HepG2 (cell line): ENCODE results near the gene GRIN3B. TPM values are rescaled to one million over a fixed set of nuclear protein-coding genes. Genes with fewer than 3 reads are reported as not detected.
A peak's percentile ranks its signal among the peaks of the same experiment; 100 is the strongest.

Experiments
- BHLHE40 ChIP-seq: IDR thresholded peaks from 2 replicates; pipeline ENCODE4 v1.6.1; 2011; ENCODE audit warnings: low read length, improper control_type of control experiment
- DPF2 ChIP-seq: sonication (generic); formaldehyde crosslinking; IDR thresholded peaks from 2 replicates; pipeline ENCODE4 v1.4.0; 2020; ENCODE audit warnings: mild to moderate bottlenecking, low read depth, missing genetic modification reagents, borderline replicate concordance
- ELF4 ChIP-seq: sonication (generic); formaldehyde crosslinking; IDR thresholded peaks from 2 replicates; pipeline ENCODE4 v1.5.0; 2020; ENCODE audit warnings: missing genetic modification reagents, mild to moderate bottlenecking, moderate library complexity, borderline replicate concordance
- FIP1L1 ChIP-seq: fragments of 200-400 bp; formaldehyde crosslinking; IDR thresholded peaks from 2 replicates; pipeline ENCODE4 v1.6.1; 2018; ENCODE audit warnings: low read depth, mild to moderate bottlenecking, low read length, moderate library complexity, borderline replicate concordance; ENCODE audit not compliant: insufficient read depth
- HOXA7 ChIP-seq: sonication (generic); formaldehyde crosslinking; IDR thresholded peaks from 2 replicates; pipeline ENCODE4 v1.8.1; 2022; ENCODE audit warnings: mild to moderate bottlenecking, missing genetic modification reagents, moderate library complexity
- RAD21 ChIP-seq: fragments of 450-650 bp; formaldehyde crosslinking; IDR thresholded peaks from 2 replicates; pipeline ENCODE4 v1.5.0; 2020; ENCODE audit warnings: mild to moderate bottlenecking
- RELA ChIP-seq: sonication (generic); formaldehyde crosslinking; IDR thresholded peaks from 2 replicates; pipeline ENCODE4 v1.4.0; 2020; ENCODE audit warnings: missing genetic modification reagents
- REST ChIP-seq, 2 experiments: IDR thresholded peaks; 2 replicates each; pipeline ENCODE4 v1.6.1; 2011 to 2012; ENCODE audit warnings: low read length in 2 of 2, borderline replicate concordance in 1 of 2, low read depth in 1 of 2, mild to moderate bottlenecking in 1 of 2, moderate library complexity in 1 of 2
- THRA ChIP-seq: sonication (generic); formaldehyde crosslinking; IDR thresholded peaks from 2 replicates; pipeline ENCODE4 v1.4.0; 2020; ENCODE audit warnings: missing genetic modification reagents, borderline replicate concordance
- ZNF20 ChIP-seq: sonication (generic); formaldehyde crosslinking; IDR thresholded peaks from 2 replicates; pipeline ENCODE4 v1.4.0; 2020; ENCODE audit warnings: mild to moderate bottlenecking, moderate library complexity, missing genetic modification reagents
- ZNF274 ChIP-seq: sonication (generic); formaldehyde crosslinking; IDR thresholded peaks from 2 replicates; pipeline ENCODE4 v1.5.1; 2020; ENCODE audit warnings: mild to moderate bottlenecking, missing genetic modification reagents
- ZNF501 ChIP-seq: sonication (generic); formaldehyde crosslinking; IDR thresholded peaks from 2 replicates; pipeline ENCODE4 v1.5.1; 2020; ENCODE audit warnings: mild to moderate bottlenecking, moderate library complexity, missing genetic modification reagents
- ZNF629 ChIP-seq: sonication (generic); formaldehyde crosslinking; conservative IDR thresholded peaks from 2 replicates; pipeline ENCODE4 v1.5.0; 2020; ENCODE audit warnings: missing genetic modification reagents
- ZNF670 ChIP-seq: sonication (generic); formaldehyde crosslinking; IDR thresholded peaks from 2 replicates; pipeline ENCODE4 v1.8.0; 2022; ENCODE audit warnings: mild to moderate bottlenecking, missing genetic modification reagents, borderline replicate concordance
- ZNF770 ChIP-seq: sonication (generic); formaldehyde crosslinking; IDR thresholded peaks from 2 replicates; pipeline ENCODE4 v1.5.0; 2020; ENCODE audit warnings: mild to moderate bottlenecking, missing genetic modification reagents
- polyA plus RNA-seq, 8 experiments: library from polyadenylated mRNA; depleted of rRNA in 3 of 8; stranded (reverse) in 7 of 8; unstranded in 1 of 8; fragments of >200 nt; fragmentation: Illumina TruSeq in 4 of 8; extraction: Trizol in 4 of 8; gene quantifications; 2 replicates each; pipeline versions ENCODE4 v1.2.1 to v1.2.3, GENCODE V29; 2011 to 2016; ENCODE audit warnings: low read depth in 4 of 8, missing spikeins in 1 of 8, mixed read lengths in 1 of 8; ENCODE audit not compliant: insufficient read depth in 1 of 8
- total RNA-seq, 5 experiments: library from RNA; depleted of rRNA; stranded (reverse); fragments of >200 nt; fragmentation: Illumina TruSeq; extraction: Trizol; gene quantifications; 2 replicates each; pipeline ENCODE4 v1.2.3, GENCODE V29; 2016; ENCODE audit warnings: low read depth in 1 of 5

The GRIN3B gene
- total and polyA plus RNA-seq, 2 of the 13 experiments (the other 11 are each of a cell fraction or from before 2014, with no cell fraction given): 0.07 to 0.20 TPM

- peak; percentile 53; the same call in 1 of the 2 replicates for TF ChIP-seq ZNF274 (CRISPR knock-in tag)
- TF ChIP-seq RELA (CRISPR knock-in tag): peak; percentile 48; the same call in 1 of the 2 replicates
- peak; percentile 41 for TF ChIP-seq ZNF629 (CRISPR knock-in tag)
- TF ChIP-seq RAD21: peak; percentile 82
- TF ChIP-seq ZNF20 (CRISPR knock-in tag): peak; percentile 81; the same call in 1 of the 2 replicates
- TF ChIP-seq ZNF670 (CRISPR knock-in tag): peak; percentile 78; the same call in 1 of the 2 replicates
- TF ChIP-seq FIP1L1: peak; percentile 19; the same call in 1 of the 2 replicates
- peak; percentile 31; the same call in 1 of the 2 replicates for TF ChIP-seq BHLHE40
- TF ChIP-seq HOXA7 (CRISPR knock-in tag): no peak
- TF ChIP-seq DPF2 (CRISPR knock-in tag): peak; percentile 87; the same call in 1 of the 2 replicates
- TF ChIP-seq ZNF770: no peak; the same call in 1 of the 2 replicates
- peak; percentile 92 for TF ChIP-seq THRA (CRISPR knock-in tag)
- peak; percentile 37; the same call in 1 of the 2 replicates for TF ChIP-seq ELF4 (CRISPR knock-in tag)
- TF ChIP-seq ZNF501 (CRISPR knock-in tag): 0 out of 2 replicates have a peak, but pooled peaks have one; percentile 12
- peak in 1 of 2 experiments; percentile 83; a peak in 1 of 4 replicates for TF ChIP-seq REST (IDR thresholded peaks at IDR 0.05; ENCODE audit: borderline replicate concordance in 1 of 2, low read depth in 1 of 2, low read length in 2 of 2)
Observed at GRCh38 chr19:952680-953444, 47.4 kb upstream of the GRIN3B start (continued).
